PFSK-1 (cell line): Measurements from ENCODE around the gene C10orf95.

Experiments
- FOXP2 ChIP-seq: optimal IDR thresholded peaks from 2 replicates; pipeline ENCODE3; 2011; ENCODE audit warnings: borderline replicate concordance, control low read depth, inconsistent platforms; ENCODE audit not compliant: insufficient read depth; ENCODE audit errors: extremely low read length, extremely low read depth
- POLR2AphosphoS5 ChIP-seq: IDR thresholded peaks from 2 replicates; pipeline ENCODE4 v1.6.1; 2012; ENCODE audit warnings: low read depth, mild to moderate bottlenecking, control low read depth, low read length, moderate library complexity
- SIN3A ChIP-seq: IDR thresholded peaks from 2 replicates; pipeline ENCODE4 v1.6.1; 2012; ENCODE audit warnings: mild to moderate bottlenecking, low read length, moderate library complexity, borderline replicate concordance; ENCODE audit not compliant: insufficient read depth
- TAF1 ChIP-seq: IDR thresholded peaks from 2 replicates; pipeline ENCODE4 v1.6.1; 2012; ENCODE audit warnings: low read length, control low read depth, borderline replicate concordance; ENCODE audit not compliant: insufficient read depth
- TF ChIP-seq, protein P1 (sequence below), 2 experiments: IDR thresholded peaks; 2 replicates each; pipeline versions ENCODE4 v1.6.1 to v1.8.0; 2011 to 2012; ENCODE audit warnings: low read depth in 2 of 2, low read length in 2 of 2, control low read depth in 1 of 2, inconsistent platforms in 1 of 2, mild to moderate bottlenecking in 1 of 2, moderate library complexity in 1 of 2; ENCODE audit not compliant: insufficient read depth in 1 of 2

C10orf95 gene

DNA sequence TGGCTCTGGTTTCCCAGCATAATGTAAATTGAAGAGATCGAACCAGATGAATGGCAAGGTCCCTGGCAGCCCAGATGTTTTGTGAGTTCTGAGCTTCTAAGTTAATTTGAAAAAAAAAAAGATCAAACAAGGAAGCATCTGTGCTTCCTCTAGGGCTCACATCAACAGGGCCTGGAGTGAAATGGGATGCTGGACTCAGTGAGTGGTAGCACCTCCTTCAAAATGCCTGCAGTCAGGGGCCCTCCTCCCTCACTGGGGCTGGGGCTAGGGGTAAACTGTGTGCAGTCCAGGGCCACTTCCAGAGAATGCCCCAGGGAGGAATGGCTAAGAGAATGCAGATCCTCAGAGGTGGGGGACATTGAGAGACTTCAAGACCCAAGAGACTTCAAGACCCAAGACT, 13.0 kb downstream of the C10orf95 start:
- TF ChIP-seq FOXP2 (no peak), POLR2AphosphoS5 (no peak), TAF1 (no peak), SIN3A (no peak)
- TF ChIP-seq, protein P1, sequence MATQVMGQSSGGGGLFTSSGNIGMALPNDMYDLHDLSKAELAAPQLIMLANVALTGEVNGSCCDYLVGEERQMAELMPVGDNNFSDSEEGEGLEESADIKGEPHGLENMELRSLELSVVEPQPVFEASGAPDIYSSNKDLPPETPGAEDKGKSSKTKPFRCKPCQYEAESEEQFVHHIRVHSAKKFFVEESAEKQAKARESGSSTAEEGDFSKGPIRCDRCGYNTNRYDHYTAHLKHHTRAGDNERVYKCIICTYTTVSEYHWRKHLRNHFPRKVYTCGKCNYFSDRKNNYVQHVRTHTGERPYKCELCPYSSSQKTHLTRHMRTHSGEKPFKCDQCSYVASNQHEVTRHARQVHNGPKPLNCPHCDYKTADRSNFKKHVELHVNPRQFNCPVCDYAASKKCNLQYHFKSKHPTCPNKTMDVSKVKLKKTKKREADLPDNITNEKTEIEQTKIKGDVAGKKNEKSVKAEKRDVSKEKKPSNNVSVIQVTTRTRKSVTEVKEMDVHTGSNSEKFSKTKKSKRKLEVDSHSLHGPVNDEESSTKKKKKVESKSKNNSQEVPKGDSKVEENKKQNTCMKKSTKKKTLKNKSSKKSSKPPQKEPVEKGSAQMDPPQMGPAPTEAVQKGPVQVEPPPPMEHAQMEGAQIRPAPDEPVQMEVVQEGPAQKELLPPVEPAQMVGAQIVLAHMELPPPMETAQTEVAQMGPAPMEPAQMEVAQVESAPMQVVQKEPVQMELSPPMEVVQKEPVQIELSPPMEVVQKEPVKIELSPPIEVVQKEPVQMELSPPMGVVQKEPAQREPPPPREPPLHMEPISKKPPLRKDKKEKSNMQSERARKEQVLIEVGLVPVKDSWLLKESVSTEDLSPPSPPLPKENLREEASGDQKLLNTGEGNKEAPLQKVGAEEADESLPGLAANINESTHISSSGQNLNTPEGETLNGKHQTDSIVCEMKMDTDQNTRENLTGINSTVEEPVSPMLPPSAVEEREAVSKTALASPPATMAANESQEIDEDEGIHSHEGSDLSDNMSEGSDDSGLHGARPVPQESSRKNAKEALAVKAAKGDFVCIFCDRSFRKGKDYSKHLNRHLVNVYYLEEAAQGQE (IDR thresholded peaks at IDR 0.05; ENCODE audit: insufficient read depth in 1 of 2, low read depth in 2 of 2, low read length in 2 of 2) = no peak

DNA sequence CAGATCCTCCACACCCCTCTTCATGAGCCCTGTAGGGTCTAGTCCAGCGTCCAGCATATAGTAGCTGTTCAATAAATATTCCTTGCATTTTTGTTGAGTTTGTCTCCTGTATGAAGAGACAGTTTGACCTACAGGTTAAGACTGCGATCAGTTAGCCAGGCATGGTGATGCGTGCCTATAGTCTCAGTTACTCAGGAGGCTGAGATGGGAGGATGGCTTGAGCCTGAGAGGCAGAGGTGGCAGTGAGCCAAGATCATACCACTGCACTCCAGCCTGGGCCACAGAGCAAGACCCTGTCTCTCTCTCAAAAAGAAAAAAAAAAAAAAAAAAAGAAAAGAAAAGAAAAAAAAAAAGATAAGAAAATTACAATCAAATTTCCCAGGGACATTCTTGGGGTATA, 13.8 kb downstream of the C10orf95 start:
- TF ChIP-seq POLR2AphosphoS5 (no peak), FOXP2 (no peak), SIN3A (no peak), TAF1 (no peak)
- TF ChIP-seq, protein P1 (IDR thresholded peaks at IDR 0.05; ENCODE audit: insufficient read depth in 1 of 2, low read depth in 2 of 2, low read length in 2 of 2) = no peak

DNA sequence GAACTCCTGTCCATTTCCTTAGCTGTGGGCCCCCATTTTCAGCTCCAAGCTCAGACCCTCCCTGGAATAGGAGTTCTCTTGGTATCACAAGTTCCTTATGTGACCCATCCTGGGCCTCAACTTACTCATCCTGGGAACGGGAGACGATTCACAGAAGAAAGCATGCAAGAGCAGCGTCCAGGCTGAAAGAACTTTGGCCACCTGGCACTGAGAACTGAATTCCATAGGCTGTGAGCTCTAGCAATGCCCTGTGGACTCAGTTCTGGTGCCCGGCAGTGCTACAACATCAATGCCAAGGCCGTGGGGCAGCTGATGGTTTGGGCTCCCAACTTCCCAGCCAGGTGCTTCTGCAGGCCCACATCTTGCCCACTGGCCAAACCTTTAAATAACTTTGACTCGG, 15.0 kb downstream of the C10orf95 start:
- TF ChIP-seq FOXP2 (no peak), SIN3A (no peak), POLR2AphosphoS5 (no peak), TAF1 (no peak)
- TF ChIP-seq, protein P1 (IDR thresholded peaks at IDR 0.05; ENCODE audit: insufficient read depth in 1 of 2, low read depth in 2 of 2, low read length in 2 of 2) = no peak

DNA sequence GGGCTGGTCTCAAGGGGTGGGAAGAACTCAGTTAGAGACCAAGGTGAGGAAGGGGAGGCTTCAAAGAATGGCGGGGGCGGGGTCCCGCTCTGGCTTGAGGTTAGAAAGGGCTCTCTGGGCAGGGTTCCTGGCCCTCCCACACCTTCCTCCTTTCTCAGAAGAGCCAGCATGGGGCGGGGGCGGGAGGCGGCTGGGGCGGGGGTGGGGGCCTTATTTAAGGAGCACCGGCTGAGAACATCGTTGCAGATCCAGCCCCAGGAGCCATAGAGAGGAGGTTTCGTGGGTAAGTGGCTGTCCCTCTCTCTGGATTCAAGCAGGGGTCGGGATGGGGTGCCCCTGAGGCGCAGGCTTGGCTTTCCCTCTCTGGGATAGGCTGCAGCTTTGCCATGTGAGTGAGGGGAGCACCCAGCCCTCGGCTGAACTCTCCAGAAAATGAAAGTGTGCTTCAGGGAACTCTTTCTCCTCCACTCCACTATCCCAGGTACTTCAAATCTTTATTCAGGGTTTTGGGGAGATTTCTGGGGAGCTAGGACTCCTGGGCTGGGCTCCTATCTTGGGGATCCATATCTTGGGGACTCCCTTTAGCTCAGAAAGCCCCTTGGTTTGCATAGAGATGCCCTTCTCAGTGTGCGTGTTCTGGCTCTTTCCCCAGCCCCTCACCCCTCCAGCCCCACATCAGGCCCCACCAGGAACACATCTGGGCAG, 15.7 kb downstream of the C10orf95 start:
- TF ChIP-seq SIN3A = no peak
- no peak for TF ChIP-seq TAF1
- TF ChIP-seq POLR2AphosphoS5 = no peak
- no peak for TF ChIP-seq FOXP2
- TF ChIP-seq, protein P1 (IDR thresholded peaks at IDR 0.05; ENCODE audit: insufficient read depth in 1 of 2, low read depth in 2 of 2, low read length in 2 of 2) = no peak
